CD4-positive, alpha-beta T cell treated with Interleukin-12 subunit alpha and Interleukin-12 subunit beta, for 1 hour (primary cell): ENCODE data around the gene DDX20.
A peak's percentile ranks its signal among the peaks of the same experiment; 100 is the strongest.

Experiments used
- DNase-seq: peaks from one replicate; pipeline ENCODE4 v3.0.0-alpha.2; 2020

DDX20 gene

GRCh38 chr1:111751906-111752575 lies 3.7 kb upstream of the DDX20 start:
- DNase-seq, result no peak

- no peak for DNase-seq
These were observed 744 bp upstream of the DDX20 start for GRCh38 chr1:111754984-111755330.

GRCh38 chr1:111756124-111756513 lies 418 bp downstream of the DDX20 start:
- DNase-seq, result no peak

- DNase-seq, result no peak
These were observed 2.7 kb downstream of the DDX20 start for GRCh38 chr1:111758373-111758772.

- no peak for DNase-seq
These were observed 6.0 kb downstream of the DDX20 start for GRCh38 chr1:111761717-111762116.

GRCh38 chr1:111762332-111762731 lies 6.6 kb downstream of the DDX20 start:
- DNase-seq, result no peak

GRCh38 chr1:111768023-111768422 lies 12.3 kb downstream of the DDX20 start:
- DNase-seq, result no peak

GRCh38 chr1:111768625-111769024 lies 12.9 kb downstream of the DDX20 start:
- DNase-seq, result no peak

GRCh38 chr1:111769517-111770146 lies 13.9 kb downstream of the DDX20 start:
- DNase-seq, result peak; percentile 71

- DNase-seq, result no peak
These were observed 15.2 kb downstream of the DDX20 start for GRCh38 chr1:111770916-111771315.

GRCh38 chr1:111775966-111776365 lies 20.3 kb downstream of the DDX20 start:
- no peak for DNase-seq

GRCh38 chr1:111776391-111776790 lies 20.7 kb downstream of the DDX20 start:
- DNase-seq, result no peak

GRCh38 chr1:111776861-111777260 lies 21.2 kb downstream of the DDX20 start:
- DNase-seq, result no peak

GRCh38 chr1:111777301-111777700 lies 21.6 kb downstream of the DDX20 start:
- DNase-seq, result no peak

GRCh38 chr1:111778066-111778465 lies 22.4 kb downstream of the DDX20 start:
- no peak for DNase-seq

GRCh38 chr1:111778541-111779051 lies 22.9 kb downstream of the DDX20 start:
- no peak for DNase-seq

GRCh38 chr1:111779546-111779945 lies 23.8 kb downstream of the DDX20 start:
- no peak for DNase-seq

GRCh38 chr1:111784273-111784901 lies 28.7 kb downstream of the DDX20 start:
- DNase-seq, result no peak

- no peak for DNase-seq
These were observed 31.0 kb downstream of the DDX20 start for GRCh38 chr1:111786669-111787207.

- DNase-seq, result no peak
These were observed 33.4 kb downstream of the DDX20 start for GRCh38 chr1:111789142-111789541.

- DNase-seq, result no peak
These were observed 34.1 kb downstream of the DDX20 start for GRCh38 chr1:111789666-111790316.

- DNase-seq, result no peak
These were observed 36.1 kb downstream of the DDX20 start for GRCh38 chr1:111791776-111792175.

GRCh38 chr1:111792249-111792648 lies 36.5 kb downstream of the DDX20 start:
- DNase-seq, result no peak
